Measurements from ENCODE around the gene TBC1D14. TPM values are rescaled to one million over a fixed set of nuclear protein-coding genes. Genes with fewer than 3 reads are reported as not detected.
"Not testable (repeated sequence)": the region's sequence is repeated elsewhere in the genome, so short reads cannot be mapped to it uniquely, and the experiment has no call there.

The TBC1D14 gene
- total RNA-seq, 2 experiments from 2014 or later: 39.4 to 39.8 TPM

DNA sequence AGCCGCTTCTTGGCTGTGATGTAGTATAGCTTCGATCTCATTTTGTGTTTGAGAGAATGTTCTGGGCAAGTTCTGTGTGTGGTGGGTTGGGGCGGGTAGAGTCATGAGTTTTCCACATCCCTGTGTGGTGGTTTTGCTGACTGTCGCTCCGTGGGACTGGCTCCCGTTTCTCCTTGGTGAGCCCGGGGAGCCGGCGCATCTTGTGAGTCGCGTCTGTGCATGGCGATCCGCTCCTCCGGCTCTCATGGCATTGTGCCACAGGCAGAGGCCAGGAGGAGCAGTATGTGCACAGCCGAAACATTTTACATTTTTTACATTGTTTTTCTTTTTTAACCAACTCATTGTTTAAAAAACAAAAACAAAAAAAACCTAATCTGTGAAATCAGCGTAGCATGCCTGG, 27.7 kb upstream of the TBC1D14 start:
- no peak overlapping the region for H3K27ac Mint-ChIP-seq
- CTCF ChIA-PET: interaction anchor here (2.3 to 6.5 kb wide), 2 partner anchors 8 to 162 kb away, joined by 17 to 33 read pairs; no protein-coding TSS in a partner anchor
- H3K4me3 Mint-ChIP-seq: no peak overlapping the region

DNA sequence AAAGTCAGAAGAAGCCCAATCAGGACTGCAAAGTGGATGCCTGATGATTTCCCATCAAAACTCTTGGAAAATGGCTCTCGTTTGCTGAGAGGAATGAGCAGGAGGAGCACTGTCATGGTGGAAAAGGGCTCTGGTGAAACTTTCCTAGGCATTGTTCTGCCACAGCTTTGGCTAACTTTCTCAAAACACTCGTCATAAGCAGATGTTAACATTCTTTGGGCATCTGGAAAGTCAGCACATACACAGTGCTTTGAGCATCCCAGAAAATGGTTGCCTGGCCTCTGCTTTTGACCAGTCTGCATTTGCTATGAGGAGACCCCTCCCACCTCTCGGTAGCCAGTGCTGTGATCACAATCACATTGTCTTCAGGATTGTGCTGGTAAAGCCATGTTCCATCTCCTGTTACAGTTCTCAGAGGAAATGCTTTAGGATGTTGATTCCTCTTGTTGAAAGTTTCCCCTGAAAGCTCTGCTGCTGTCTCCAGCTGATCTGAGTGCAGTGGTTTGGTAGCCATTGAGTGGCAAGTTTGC, 25.2 kb upstream of the TBC1D14 start:
- no peaks in the 10 kb centered on the region for H3K9me3 Mint-ChIP-seq (ENCODE audit: insufficient read depth)
- H3K4me1 Mint-ChIP-seq (ENCODE audit: low read depth): no peaks in the 10 kb centered on the region
- H3K27ac Mint-ChIP-seq: no peak overlapping the region
- ATAC-seq: no peak
- no peaks in the 10 kb centered on the region for H3K27me3 Mint-ChIP-seq (ENCODE audit: low read depth)
- no peak for DNase-seq
- CTCF ChIA-PET: interaction anchor here (1.1 to 6.5 kb wide), 6 partner anchors 11 to 187 kb away, joined by 3 to 33 read pairs (median 4); no protein-coding TSS in a partner anchor
- H3K36me3 Mint-ChIP-seq (ENCODE audit: low read depth): peaks cover 28% of the 10 kb centered on the region
- POLR2A ChIA-PET: no interaction called here
- H3K4me3 Mint-ChIP-seq: no peak overlapping the region

More for the DNA sequence above, 27.7 kb upstream of the TBC1D14 start:
- Mint-ChIP-seq H3K9me3 (ENCODE audit: insufficient read depth) (no peaks in the 10 kb centered on the region), H3K4me1 (ENCODE audit: low read depth) (peaks cover under 1% of the 10 kb centered on the region), H3K36me3 (ENCODE audit: low read depth) (peaks cover 47% of the 10 kb centered on the region), H3K27me3 (ENCODE audit: low read depth) (no peaks in the 10 kb centered on the region)
- POLR2A ChIA-PET: no interaction called here
- ATAC-seq (no peak), DNase-seq (no peak)

GRCh38 chr4:6885953-6886557, 23.6 kb upstream of the TBC1D14 start:
- DNase-seq (no peak), ATAC-seq (peak; percentile 50)
- peaks cover 39% of the 10 kb centered on the region for H3K36me3 Mint-ChIP-seq (ENCODE audit: low read depth)
- no peaks in the 10 kb centered on the region for H3K27me3 Mint-ChIP-seq (ENCODE audit: low read depth)
- ChIA-PET CTCF (interaction anchor here (0.9 to 6.5 kb wide), 8 partner anchors 10 to 166 kb away, joined by 3 to 33 read pairs (median 4); partner anchors contain the start of gene TBC1D14), POLR2A (interaction anchor here (1.0 kb wide), 1 partner anchor 23 kb away, joined by 5 read pairs; the partner anchor contains the start of gene TBC1D14)
- no peak overlapping the region for H3K27ac Mint-ChIP-seq
- peaks cover 7% of the 10 kb centered on the region for H3K9me3 Mint-ChIP-seq (ENCODE audit: insufficient read depth)
- H3K4me1 Mint-ChIP-seq (ENCODE audit: low read depth): peaks cover 4% of the 10 kb centered on the region
- no peak overlapping the region for H3K4me3 Mint-ChIP-seq

GRCh38 chr4:6886886-6887285, 22.7 kb upstream of the TBC1D14 start:
- H3K4me3 Mint-ChIP-seq: no peak overlapping the region
- ChIA-PET POLR2A (no interaction called here), CTCF (interaction anchor here (1.1 to 6.5 kb wide), 4 partner anchors 13 to 212 kb away, joined by 3 to 33 read pairs (median 16); no protein-coding TSS in a partner anchor)

DNA sequence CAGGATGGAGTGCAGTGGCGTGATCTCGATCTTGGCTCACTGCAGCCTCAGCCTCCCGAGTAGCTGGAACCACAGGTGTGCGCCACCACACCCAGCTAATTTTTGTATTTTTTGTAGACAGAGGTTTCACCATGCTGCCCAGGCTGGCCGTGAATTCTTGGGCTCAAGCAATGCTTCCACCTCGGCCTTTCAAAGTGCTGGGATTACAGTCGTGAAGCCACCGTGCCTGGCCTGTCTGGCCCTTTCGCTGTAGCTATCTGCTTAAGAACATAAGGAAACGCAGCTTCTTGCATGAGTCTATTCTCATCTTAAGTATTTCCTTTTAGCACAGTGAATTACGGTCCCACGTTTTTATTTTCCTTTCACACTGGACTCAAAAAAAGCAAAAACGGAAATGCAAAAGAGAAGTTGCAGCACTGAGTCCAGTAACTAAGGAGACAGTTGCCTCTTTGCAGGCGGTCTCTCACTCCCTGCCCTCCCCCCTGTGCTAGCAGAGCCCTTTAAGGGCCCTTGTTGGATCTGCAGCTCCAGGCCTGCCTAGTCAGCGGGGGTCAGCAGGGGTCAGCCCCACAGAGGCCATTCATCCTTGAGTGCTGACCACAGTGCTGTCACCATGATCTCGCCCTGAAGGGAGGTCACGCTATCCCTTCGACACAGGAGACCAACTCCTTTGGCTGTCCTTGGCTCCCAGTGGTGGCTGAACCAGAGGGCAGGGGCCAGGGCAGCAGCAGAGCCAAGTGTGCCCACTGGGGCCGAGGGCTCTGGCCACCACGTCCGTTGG, 21.8 kb upstream of the TBC1D14 start:
- H3K36me3 Mint-ChIP-seq (ENCODE audit: low read depth): peaks cover 22% of the 10 kb centered on the region
- H3K27ac Mint-ChIP-seq: no peak overlapping the region
- H3K9me3 Mint-ChIP-seq (ENCODE audit: insufficient read depth): peaks cover 7% of the 10 kb centered on the region
- no peaks in the 10 kb centered on the region for H3K27me3 Mint-ChIP-seq (ENCODE audit: low read depth)
- ChIA-PET CTCF (interaction anchor here (1.1 to 3.2 kb wide), 2 partner anchors 14 to 213 kb away, joined by 3 to 22 read pairs; no protein-coding TSS in a partner anchor), POLR2A (interaction anchor here (0.7 kb wide), 1 partner anchor 21 kb away, joined by 3 read pairs; no protein-coding TSS in a partner anchor)
- no peak for DNase-seq
- peaks cover 22% of the 10 kb centered on the region for H3K4me1 Mint-ChIP-seq (ENCODE audit: low read depth)
- H3K4me3 Mint-ChIP-seq: no peak overlapping the region
- no peak for ATAC-seq

More at GRCh38 chr4:6886886-6887285, 22.7 kb upstream of the TBC1D14 start:
- Mint-ChIP-seq H3K4me1 (ENCODE audit: low read depth) (peaks cover 13% of the 10 kb centered on the region), H3K27me3 (ENCODE audit: low read depth) (no peaks in the 10 kb centered on the region), H3K36me3 (ENCODE audit: low read depth) (peaks cover 31% of the 10 kb centered on the region), H3K27ac (no peak overlapping the region), H3K9me3 (ENCODE audit: insufficient read depth) (peaks cover 7% of the 10 kb centered on the region)
- ATAC-seq (no peak), DNase-seq (no peak)

- Mint-ChIP-seq H3K27ac (no peak overlapping the region), H3K36me3 (ENCODE audit: low read depth) (peaks cover 17% of the 10 kb centered on the region), H3K4me3 (no peak overlapping the region), H3K9me3 (ENCODE audit: insufficient read depth) (peaks cover 7% of the 10 kb centered on the region), H3K27me3 (ENCODE audit: low read depth) (no peaks in the 10 kb centered on the region), H3K4me1 (ENCODE audit: low read depth) (peaks cover 28% of the 10 kb centered on the region)
- POLR2A ChIA-PET: no interaction called here
- ATAC-seq: no peak
- CTCF ChIA-PET: no interaction called here
- DNase-seq: no peak
Measured at GRCh38 chr4:6888506-6889071, 21.0 kb upstream of the TBC1D14 start.

GRCh38 chr4:6889101-6889735, 20.4 kb upstream of the TBC1D14 start:
- ChIA-PET POLR2A (no interaction called here), CTCF (no interaction called here)
- peaks cover 7% of the 10 kb centered on the region for H3K9me3 Mint-ChIP-seq (ENCODE audit: insufficient read depth)
- no peak overlapping the region for H3K4me3 Mint-ChIP-seq
- DNase-seq: no peak
- H3K4me1 Mint-ChIP-seq (ENCODE audit: low read depth): peaks cover 31% of the 10 kb centered on the region
- ATAC-seq: no peak
- H3K36me3 Mint-ChIP-seq (ENCODE audit: low read depth): peaks cover 17% of the 10 kb centered on the region
- no peaks in the 10 kb centered on the region for H3K27me3 Mint-ChIP-seq (ENCODE audit: low read depth)
- no peak overlapping the region for H3K27ac Mint-ChIP-seq

DNA sequence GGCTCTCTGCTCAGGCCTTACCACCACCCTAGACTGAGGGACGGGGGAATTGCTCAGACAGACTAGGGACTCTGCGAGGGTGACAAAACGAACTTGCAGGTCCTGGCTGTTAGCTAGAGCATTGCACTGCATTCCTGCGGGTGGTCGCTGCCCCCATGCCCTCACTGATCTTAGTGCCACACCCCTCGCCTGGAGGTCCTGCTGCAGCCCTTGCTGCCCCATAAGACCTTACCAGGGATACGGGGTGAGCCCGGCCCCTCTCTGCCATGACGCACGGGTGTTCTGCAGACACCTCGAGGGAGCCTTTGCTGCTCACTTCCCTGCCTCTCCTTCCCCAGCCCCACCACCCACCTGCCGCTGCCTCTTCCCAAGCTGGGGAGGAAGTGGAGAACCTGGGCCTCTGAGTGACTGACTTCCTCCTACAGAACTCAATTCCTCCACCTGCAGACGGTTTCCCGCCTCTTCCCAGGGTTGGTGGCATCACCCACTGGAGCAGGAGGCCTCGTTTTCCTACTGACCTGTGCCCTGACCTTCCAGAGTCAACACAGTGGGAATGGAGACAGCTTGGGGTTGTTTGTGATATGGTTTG, 19.8 kb upstream of the TBC1D14 start:
- ATAC-seq (no peak), DNase-seq (no peak)
- Mint-ChIP-seq H3K4me1 (ENCODE audit: low read depth) (peaks cover 31% of the 10 kb centered on the region), H3K36me3 (ENCODE audit: low read depth) (peaks cover 14% of the 10 kb centered on the region), H3K4me3 (no peak overlapping the region), H3K27me3 (ENCODE audit: low read depth) (no peaks in the 10 kb centered on the region), H3K9me3 (ENCODE audit: insufficient read depth) (peaks cover 7% of the 10 kb centered on the region), H3K27ac (no peak overlapping the region)
- POLR2A ChIA-PET: no interaction called here
- CTCF ChIA-PET: no interaction called here

DNA sequence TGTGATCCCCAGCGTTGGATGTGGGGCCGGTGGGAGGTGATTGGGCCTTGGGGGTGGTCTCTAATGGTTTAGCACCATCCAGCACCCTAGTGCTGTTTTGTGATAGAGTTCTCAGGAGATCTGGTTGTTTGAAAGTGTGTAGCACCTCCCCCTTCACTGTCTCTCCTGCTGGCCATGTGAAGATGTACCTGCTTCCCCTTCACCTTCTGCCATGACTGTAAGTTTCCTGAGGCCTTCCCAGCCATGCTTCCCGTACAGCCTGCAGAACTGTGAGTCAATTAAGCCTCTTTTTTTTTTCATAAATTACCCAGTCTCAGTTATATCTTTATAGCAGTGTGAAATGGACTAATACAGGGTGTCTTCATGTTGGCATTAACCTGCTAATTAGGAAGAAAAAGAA, 19.3 kb upstream of the TBC1D14 start:
- H3K36me3 Mint-ChIP-seq (ENCODE audit: low read depth): peaks cover 14% of the 10 kb centered on the region
- ChIA-PET POLR2A (no interaction called here), CTCF (no interaction called here)
- DNase-seq: no peak
- H3K4me3 Mint-ChIP-seq: no peak overlapping the region
- H3K4me1 Mint-ChIP-seq (ENCODE audit: low read depth): peaks cover 31% of the 10 kb centered on the region
- no peaks in the 10 kb centered on the region for H3K27me3 Mint-ChIP-seq (ENCODE audit: low read depth)
- peaks cover 7% of the 10 kb centered on the region for H3K9me3 Mint-ChIP-seq (ENCODE audit: insufficient read depth)
- H3K27ac Mint-ChIP-seq: no peak overlapping the region
- ATAC-seq: no peak

GRCh38 chr4:6890971-6891370, 18.7 kb upstream of the TBC1D14 start:
- not testable (repeated sequence) for H3K4me3 Mint-ChIP-seq; H3K9me3 Mint-ChIP-seq (ENCODE audit: insufficient read depth); ATAC-seq; DNase-seq; H3K27me3 Mint-ChIP-seq (ENCODE audit: low read depth)
- peaks cover 33% of the 10 kb centered on the region for H3K4me1 Mint-ChIP-seq (ENCODE audit: low read depth)
- H3K36me3 Mint-ChIP-seq (ENCODE audit: low read depth): peaks cover 14% of the 10 kb centered on the region
- H3K27ac Mint-ChIP-seq: peak overlapping the region; percentile 92
- ChIA-PET POLR2A (interaction anchor here (1.3 kb wide), 1 partner anchor 18 kb away, joined by 6 read pairs; no protein-coding TSS in a partner anchor), CTCF (interaction anchor here (1.4 to 3.2 kb wide), 3 partner anchors 9 to 18 kb away, joined by 5 to 12 read pairs (median 5); partner anchors contain the start of gene TBC1D14)
